ENCODE results near the gene SPPL2A.
"Not testable (repeated sequence)": the region's sequence is repeated elsewhere in the genome, so short reads cannot be mapped to it uniquely, and the experiment has no call there.

SPPL2A gene

GRCh38 chr15:50767332-50767861, 1.9 kb upstream of the SPPL2A start:
- no peak for DNase-seq (ENCODE audit: low spot score)

- DNase-seq (ENCODE audit: low spot score), result no peak
Observed at GRCh38 chr15:50764461-50765194, 878 bp downstream of the SPPL2A start.

DNA sequence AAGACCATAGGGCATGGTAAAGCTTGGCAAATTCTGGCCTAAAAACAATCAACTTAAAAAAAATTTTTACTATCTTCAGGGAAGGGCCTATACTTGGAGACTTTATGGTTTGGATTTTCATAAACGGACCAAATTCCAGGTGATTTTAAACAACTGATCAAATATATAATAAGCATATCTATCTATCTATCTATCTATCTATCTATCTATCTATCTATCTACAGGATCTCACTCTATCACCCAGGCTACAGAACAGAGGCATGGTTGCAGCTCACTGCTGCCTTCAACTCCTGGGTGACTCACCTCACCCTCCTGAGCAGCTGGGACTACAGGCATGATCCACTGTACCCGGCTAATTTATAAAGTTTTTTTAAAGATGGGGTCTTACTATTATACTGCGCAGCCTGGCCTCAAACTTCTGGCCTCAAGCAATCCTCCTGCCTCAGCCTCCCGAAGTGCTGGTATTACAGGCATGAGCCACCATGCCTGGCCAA, 6.7 kb downstream of the SPPL2A start:
- no peak for DNase-seq (ENCODE audit: low spot score)

- no peak for DNase-seq (ENCODE audit: low spot score)
Observed at GRCh38 chr15:50753463-50753862, 12.0 kb downstream of the SPPL2A start.

GRCh38 chr15:50751394-50751793, 14.1 kb downstream of the SPPL2A start:
- DNase-seq (ENCODE audit: low spot score), result no peak

GRCh38 chr15:50750227-50750705, 15.2 kb downstream of the SPPL2A start:
- DNase-seq (ENCODE audit: low spot score), result no peak

- no peak for DNase-seq (ENCODE audit: low spot score)
Observed at GRCh38 chr15:50747523-50747922, 18.0 kb downstream of the SPPL2A start.

GRCh38 chr15:50744601-50745000, 20.9 kb downstream of the SPPL2A start:
- DNase-seq (ENCODE audit: low spot score), result no peak

DNA sequence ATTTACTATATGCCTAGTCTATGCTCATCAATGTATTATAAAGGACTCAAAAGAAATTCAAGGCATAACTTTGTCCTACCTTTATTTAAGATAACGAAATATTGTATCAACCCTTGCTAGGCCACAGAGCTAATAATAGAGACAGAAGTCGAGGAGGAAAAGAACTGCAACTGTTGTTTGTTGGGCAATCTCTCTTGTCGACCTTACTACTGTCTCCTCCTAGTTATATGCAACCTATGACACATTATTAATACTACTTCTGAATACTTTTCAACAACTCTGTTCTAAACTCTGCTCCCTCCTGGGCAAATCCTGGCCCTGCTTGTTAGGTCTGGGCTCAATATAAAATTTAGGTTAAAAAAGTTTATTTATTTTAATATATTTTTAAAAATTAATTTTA, 24.6 kb downstream of the SPPL2A start:
- DNase-seq (ENCODE audit: low spot score), result no peak

GRCh38 chr15:50736823-50737222, 28.7 kb downstream of the SPPL2A start:
- no peak for DNase-seq (ENCODE audit: low spot score)

GRCh38 chr15:50735156-50735555, 30.4 kb downstream of the SPPL2A start:
- no peak for DNase-seq (ENCODE audit: low spot score)

DNA sequence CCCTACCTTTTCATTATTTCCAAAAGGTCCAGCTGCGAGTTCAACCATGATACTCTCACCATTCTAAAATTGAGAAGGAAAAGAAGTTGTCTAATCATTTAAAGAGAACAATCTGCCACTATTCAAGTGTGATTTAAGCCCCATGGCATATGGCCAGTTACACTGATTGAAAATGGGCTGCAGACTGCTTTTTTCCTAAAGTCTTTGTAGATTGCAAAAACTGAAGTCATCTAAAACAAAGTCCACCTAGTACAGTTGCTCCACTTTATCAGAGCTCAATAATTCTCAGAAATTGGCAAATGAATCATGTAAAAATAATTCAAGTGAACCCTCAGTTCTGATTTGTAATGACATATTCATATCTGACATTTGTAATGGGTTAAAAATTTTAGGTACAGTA, 39.2 kb downstream of the SPPL2A start:
- no peak for DNase-seq (ENCODE audit: low spot score)

- no peak for DNase-seq (ENCODE audit: low spot score)
Observed at GRCh38 chr15:50718700-50719125, 46.8 kb downstream of the SPPL2A start.

GRCh38 chr15:50712018-50712417, 53.5 kb downstream of the SPPL2A start:
- DNase-seq (ENCODE audit: low spot score), result no peak

DNA sequence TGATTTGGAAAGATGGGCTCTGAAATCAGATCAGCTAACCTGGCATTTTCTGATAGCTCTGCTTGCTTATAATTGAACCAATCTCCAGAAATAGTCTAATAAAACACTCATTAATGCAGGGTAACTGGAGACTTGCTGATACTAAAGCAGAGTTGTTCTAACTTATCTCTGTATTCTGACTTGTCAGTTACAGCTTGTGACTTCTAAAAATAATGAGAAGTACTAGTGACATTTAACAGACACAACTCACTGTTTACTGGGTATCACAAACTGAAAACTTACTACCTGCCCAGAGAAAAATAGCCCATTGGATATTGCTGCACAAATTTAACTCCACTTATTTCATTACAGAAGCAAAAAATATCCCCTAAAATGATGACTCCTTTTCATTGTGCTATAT, 54.9 kb downstream of the SPPL2A start:
- no peak for DNase-seq (ENCODE audit: low spot score)

DNA sequence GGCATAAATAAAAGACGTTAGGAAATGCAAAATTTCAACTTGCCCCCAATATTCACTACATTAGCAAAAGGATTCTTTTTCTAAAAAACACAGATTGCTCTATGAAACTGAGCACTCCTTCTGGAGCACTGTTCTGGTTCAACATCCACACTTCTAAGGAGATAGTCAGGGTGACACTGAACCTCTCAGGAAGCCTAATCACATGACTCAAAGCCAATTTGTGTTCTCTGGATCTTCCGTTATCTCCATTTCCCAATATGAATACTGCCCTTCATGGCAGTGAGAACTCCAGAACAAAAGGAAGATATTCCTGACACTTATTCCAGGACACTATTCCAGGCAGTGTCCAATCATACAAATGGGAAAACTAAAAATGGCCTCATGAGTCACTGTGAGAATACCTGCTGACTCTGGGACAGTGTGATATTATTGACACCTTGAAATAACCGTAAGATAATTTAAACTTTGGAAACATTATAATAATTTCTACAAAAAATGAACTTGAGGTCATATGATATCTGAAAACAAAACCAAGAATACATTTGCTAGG, 57.6 kb downstream of the SPPL2A start:
- DNase-seq (ENCODE audit: low spot score), result no peak

- no peak for DNase-seq (ENCODE audit: low spot score)
Observed at GRCh38 chr15:50702762-50703334, 62.7 kb downstream of the SPPL2A start.

DNA sequence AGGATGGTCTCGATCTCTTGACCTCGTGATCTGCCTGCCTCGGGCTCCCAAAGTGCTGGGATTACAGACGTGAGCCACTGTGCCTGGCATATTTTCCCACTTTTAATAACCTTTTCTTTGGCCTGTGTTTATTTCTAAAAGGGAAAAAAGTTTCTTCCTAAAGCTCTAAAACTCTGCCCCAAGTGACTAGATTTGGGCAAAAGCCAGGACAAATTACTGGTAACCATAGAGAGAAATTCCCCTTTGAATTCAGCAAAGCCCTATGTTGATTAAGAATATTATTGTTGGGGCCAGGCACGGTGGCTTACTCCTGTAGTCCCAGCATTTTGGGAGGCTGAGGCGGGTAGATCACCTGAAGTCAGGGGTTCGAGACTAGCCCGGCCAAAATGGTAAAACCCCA, 67.4 kb downstream of the SPPL2A start:
- no peak for DNase-seq (ENCODE audit: low spot score)

- no peak for DNase-seq (ENCODE audit: low spot score)
Observed at GRCh38 chr15:50697109-50697797, 68.3 kb downstream of the SPPL2A start.

GRCh38 chr15:50694634-50695165, 70.8 kb downstream of the SPPL2A start:
- DNase-seq (ENCODE audit: low spot score), result not testable (repeated sequence)

DNA sequence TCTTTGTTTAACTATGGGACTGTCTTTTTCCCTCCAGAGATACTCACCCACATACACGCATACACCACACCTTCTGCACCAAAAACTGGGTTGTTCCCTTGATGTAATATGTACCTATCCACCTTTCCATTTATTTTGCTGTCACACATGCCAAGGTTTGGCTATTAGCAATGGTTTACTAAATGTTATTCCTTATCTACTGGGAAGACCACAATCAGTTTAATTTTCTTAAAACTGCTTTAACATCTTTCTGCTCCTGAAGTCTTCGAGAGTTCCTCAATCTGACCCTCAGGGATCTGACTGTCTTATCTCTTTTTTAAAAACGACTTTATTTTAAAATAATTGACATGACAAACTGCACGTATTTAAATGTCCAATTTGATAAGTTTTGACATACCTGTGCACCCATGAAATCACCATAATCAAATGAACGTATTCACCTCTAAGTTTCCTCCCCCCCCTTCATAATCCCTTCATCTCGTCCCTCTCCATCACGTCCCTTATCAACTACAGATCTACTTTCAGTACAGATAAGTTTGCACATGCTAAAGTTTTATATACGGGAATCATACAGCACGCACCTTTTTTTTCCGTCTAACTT, 78.1 kb downstream of the SPPL2A start:
- DNase-seq (ENCODE audit: low spot score), result no peak
